Measurements from ENCODE around the gene HOXA11.

DNA sequence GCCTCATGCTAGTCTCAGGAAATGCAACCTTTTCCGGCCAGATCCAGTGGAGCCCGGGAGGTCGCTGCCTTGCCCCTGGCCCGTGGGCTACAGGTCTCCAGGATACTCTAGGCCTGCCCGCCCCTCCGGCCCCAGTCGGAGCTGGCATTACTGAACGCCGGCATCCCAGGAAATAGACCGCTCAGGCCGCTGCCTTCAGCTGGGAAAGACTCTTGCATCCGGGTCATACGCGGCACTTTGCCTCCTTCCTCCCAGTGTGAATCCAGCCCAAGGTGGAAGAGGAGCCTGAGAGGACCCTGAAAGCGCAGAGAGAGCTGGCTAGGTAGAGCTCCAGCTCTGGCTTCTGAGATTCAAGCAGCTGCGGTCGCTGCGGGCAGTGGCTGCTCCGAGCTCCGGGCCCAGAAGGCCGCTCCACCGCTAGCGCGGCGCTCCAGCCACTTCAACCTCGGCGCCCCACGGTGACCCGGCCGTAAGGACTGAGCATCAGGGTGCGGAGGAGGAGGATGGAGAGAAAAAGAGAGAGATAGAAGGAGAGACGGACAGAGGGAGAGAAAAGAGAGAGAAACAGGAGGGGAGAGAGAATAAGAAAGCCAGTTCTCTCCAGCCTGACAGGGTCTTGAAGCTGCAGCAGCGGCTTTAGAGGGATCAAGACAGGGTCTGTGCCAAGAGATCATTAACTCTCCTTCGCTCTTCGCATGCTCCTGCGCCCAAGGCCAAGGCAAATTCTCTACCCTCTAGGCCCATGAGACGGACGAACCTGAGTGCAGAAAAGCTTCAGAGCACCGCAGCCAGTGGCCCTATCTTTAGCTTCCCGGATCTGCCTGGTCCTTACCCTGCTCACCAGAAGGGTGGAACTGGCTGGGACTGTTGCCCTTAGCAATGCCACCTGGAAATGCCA is 9.2 kb downstream of the HOXA11 start:
- TF ChIP-seq CTCF (IDR thresholded peaks at IDR 0.05) (no peak), POLR2A (IDR thresholded peaks at IDR 0.05) (no peak)

Measured in adrenal gland (tissue), 5 donors.